Mesothelial cell of epicardium (in vitro differentiated cells): ENCODE results near the gene SLC22A23. TPM values are rescaled to one million over a fixed set of nuclear protein-coding genes. Genes with fewer than 3 reads are reported as not detected.

Experiments
- DNase-seq, 2 experiments: peaks; one replicate each; pipeline ENCODE4 v3.0.0; 2021; ENCODE audit warnings: low spot score in 2 of 2; ENCODE audit not compliant: unreplicated experiment in 2 of 2
- H3K27ac Mint-ChIP-seq: 2 replicates; pipeline ENCODE4 v1.8.0; 2021; ENCODE audit warnings: mixed read lengths
- H3K27me3 Mint-ChIP-seq: 2 replicates; pipeline ENCODE4 v1.8.0; 2021; ENCODE audit warnings: low read depth, mixed read lengths
- H3K36me3 Mint-ChIP-seq: 2 replicates; pipeline ENCODE4 v1.8.0; 2021; ENCODE audit warnings: mixed read lengths
- H3K4me1 Mint-ChIP-seq: 2 replicates; pipeline ENCODE4 v1.8.0; 2021; ENCODE audit warnings: mixed read lengths
- H3K4me3 Mint-ChIP-seq: 2 replicates; pipeline ENCODE4 v1.8.0; 2021; ENCODE audit warnings: mild to moderate bottlenecking, moderate library complexity, mixed read lengths
- H3K9me3 Mint-ChIP-seq: 2 replicates; pipeline ENCODE4 v1.8.0; 2021; ENCODE audit warnings: mixed read lengths
- CTCF ChIP-seq: fragments of 200-600 bp; sonication (generic); IDR thresholded peaks from one replicate; pipeline ENCODE4 v1.5.0; 2021; ENCODE audit warnings: antibody characterized with exemption; ENCODE audit not compliant: unreplicated experiment
- total RNA-seq: library from RNA; stranded (reverse); gene quantifications from 3 replicates; pipeline ENCODE4 v1.2.1, GENCODE V29; 2021

Gene SLC22A23
- total RNA-seq, 1 donor from 2014 or later = 25.0 TPM

GRCh38 chr6:3318821-3319540 lies 137.9 kb downstream of the SLC22A23 start:
- no peak for DNase-seq
- Mint-ChIP-seq H3K27me3 (no peaks in the 10 kb centered on the region), H3K4me1 (no peaks in the 10 kb centered on the region), H3K4me3 (no peak overlapping the region), H3K36me3 (peaks cover 5% of the 10 kb centered on the region), H3K27ac (no peak overlapping the region), H3K9me3 (no peaks in the 10 kb centered on the region)
- TF ChIP-seq CTCF = no peak

GRCh38 chr6:3318226-3318625 lies 138.6 kb downstream of the SLC22A23 start:
- no peak overlapping the region for H3K4me3 Mint-ChIP-seq

DNA sequence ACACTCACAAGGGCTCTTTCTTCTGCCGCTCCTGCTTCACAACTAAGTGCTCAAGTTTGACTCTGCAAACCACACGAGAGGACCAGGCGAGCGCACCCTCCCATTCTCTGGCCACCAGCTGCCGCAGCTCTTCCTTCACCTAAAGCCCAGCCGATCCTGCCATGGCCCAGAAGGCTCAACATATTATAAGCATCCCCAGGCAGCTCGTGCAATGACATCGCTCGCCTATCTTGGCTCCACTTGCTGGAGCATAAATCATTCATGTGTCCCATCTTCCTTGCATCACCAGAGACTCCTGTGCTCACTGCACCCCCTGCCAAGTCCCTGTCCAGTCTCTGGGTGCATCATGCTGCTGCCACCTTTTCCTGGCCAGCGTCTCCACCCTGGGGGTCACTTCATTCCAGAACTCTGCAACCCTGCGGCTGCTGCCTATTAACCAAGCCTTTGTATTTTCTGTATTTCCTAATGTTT lies 139.1 kb downstream of the SLC22A23 start:
- TF ChIP-seq CTCF = no peak
- Mint-ChIP-seq H3K27ac (no peak overlapping the region), H3K4me1 (no peaks in the 10 kb centered on the region), H3K9me3 (no peaks in the 10 kb centered on the region), H3K27me3 (no peaks in the 10 kb centered on the region), H3K36me3 (peaks cover 2% of the 10 kb centered on the region), H3K4me3 (no peak overlapping the region)
- DNase-seq = no peak

More at GRCh38 chr6:3318226-3318625, 138.6 kb downstream of the SLC22A23 start:
- H3K27ac Mint-ChIP-seq = no peak overlapping the region
- H3K36me3 Mint-ChIP-seq = peaks cover 5% of the 10 kb centered on the region
- DNase-seq = no peak
- no peaks in the 10 kb centered on the region for H3K4me1 Mint-ChIP-seq
- H3K27me3 Mint-ChIP-seq = no peaks in the 10 kb centered on the region
- TF ChIP-seq CTCF = no peak
- no peaks in the 10 kb centered on the region for H3K9me3 Mint-ChIP-seq

DNA sequence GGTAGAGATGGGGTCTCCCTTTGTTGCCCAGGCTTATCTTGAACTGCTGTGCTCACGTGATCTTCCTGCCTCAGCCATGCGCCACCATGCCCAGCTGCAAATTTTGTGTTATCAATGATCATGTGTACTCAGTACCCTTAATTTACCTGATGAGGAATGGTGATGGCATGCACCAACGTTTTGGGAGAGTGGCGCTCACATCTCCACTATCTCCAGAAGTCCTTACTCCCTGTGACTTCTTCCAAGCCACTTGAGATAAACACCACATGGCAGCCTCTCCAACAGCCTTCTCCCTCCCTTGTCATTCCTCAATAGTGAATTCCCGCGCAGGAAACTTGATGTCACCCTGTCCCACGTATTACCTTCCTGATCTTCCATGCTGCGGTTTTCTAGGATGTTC lies 140.0 kb downstream of the SLC22A23 start:
- no peaks in the 10 kb centered on the region for H3K4me1 Mint-ChIP-seq

GRCh38 chr6:3316331-3316730 lies 140.5 kb downstream of the SLC22A23 start:
- Mint-ChIP-seq H3K27ac (no peak overlapping the region), H3K4me1 (no peaks in the 10 kb centered on the region), H3K4me3 (no peak overlapping the region), H3K27me3 (no peaks in the 10 kb centered on the region), H3K36me3 (peaks cover 2% of the 10 kb centered on the region), H3K9me3 (no peaks in the 10 kb centered on the region)
- no peak for TF ChIP-seq CTCF
- no peak for DNase-seq

More for the DNA sequence above, 140.0 kb downstream of the SLC22A23 start:
- no peaks in the 10 kb centered on the region for H3K9me3 Mint-ChIP-seq
- no peak overlapping the region for H3K4me3 Mint-ChIP-seq
- H3K27me3 Mint-ChIP-seq = no peaks in the 10 kb centered on the region
- DNase-seq = no peak
- no peak for TF ChIP-seq CTCF
- H3K27ac Mint-ChIP-seq = no peak overlapping the region
- H3K36me3 Mint-ChIP-seq = peaks cover 2% of the 10 kb centered on the region
